Heart right ventricle (tissue), 16 donors: ENCODE measurements around the gene B4GALT2. TPM values are rescaled to one million over a fixed set of nuclear protein-coding genes. Genes with fewer than 3 reads are reported as not detected.

Experiments
- ATAC-seq, 8 donors: fragments of 200-7000 bp; cut with Tn5 transposase; one replicate each; pipeline ENCODE4 v1.9.1; 2020; ENCODE audit warnings: mild to moderate bottlenecking in 8 of 8, moderate library complexity in 8 of 8, moderate number of reproducible peaks in 1 of 8
- DNase-seq, 2 donors: peaks; one replicate each; pipeline ENCODE4 v3.0.0-alpha.2; 2020
- H3K27ac ChIP-seq, 10 donors: fragments of 200-600 bp; sonication (generic) in 2 of 10; one replicate each; pipeline versions ENCODE4 v1.5.0 to v1.8.0; 2020 to 2022; ENCODE audit warnings: mild to moderate bottlenecking in 3 of 10
- H3K27me3 ChIP-seq, 7 donors: fragments of 200-600 bp; one replicate each; pipeline ENCODE4 v1.8.0; 2021 to 2022; ENCODE audit warnings: mild to moderate bottlenecking in 2 of 7
- H3K36me3 ChIP-seq, 9 donors: fragments of 200-600 bp; sonication (generic) in 1 of 9; one replicate each; pipeline versions ENCODE4 v1.5.0 to v1.8.0; 2020 to 2022; ENCODE audit warnings: mild to moderate bottlenecking in 2 of 9
- H3K4me1 ChIP-seq, 9 donors: fragments of 200-600 bp; sonication (generic) in 1 of 9; one replicate each; pipeline versions ENCODE4 v1.5.0 to v1.8.0; 2020 to 2022; ENCODE audit warnings: mild to moderate bottlenecking in 4 of 9
- H3K4me3 ChIP-seq, 10 donors: fragments of 200-600 bp; sonication (generic) in 2 of 10; one replicate each; pipeline versions ENCODE4 v1.5.0 to v1.8.0; 2020 to 2022; ENCODE audit warnings: mild to moderate bottlenecking in 7 of 10, moderate library complexity in 2 of 10
- H3K9me3 ChIP-seq, 11 donors: fragments of 200-600 bp in 10 of 11; sonication (generic) in 2 of 11; one replicate each; pipeline versions ENCODE4 v1.5.0 to v1.8.0; 2013 to 2022; ENCODE audit warnings: mild to moderate bottlenecking in 2 of 11, control low read depth in 1 of 11, moderate library complexity in 1 of 11
- WGBS, 2 donors: extraction: QIAGEN DNeasy Blood & Tissue Kit; methylation state at CpG; one replicate each; pipeline ENCODE4 v1.1.7; 2013; ENCODE audit warnings: inconsistent platforms in 1 of 2; 5-methylcytosine and 5-hydroxymethylcytosine counted together
- intact Hi-C, 10 donors: fragments of 100-400 bp; cut with DNase I; formaldehyde crosslinking; loops; one replicate each; pipeline versions ENCODE4 v1.11.1 to v1.14.2; 2022
- polyA plus RNA-seq, 2 donors: library from polyadenylated mRNA; stranded (reverse); fragments of 200-250 nt; gene quantifications; one replicate each; pipeline ENCODE4 v1.2.3, GENCODE V29; 2013
- total RNA-seq, 10 donors: library from RNA; stranded (reverse); fragmentation: NEBNext Ultra II Directional in 3 of 10; extraction: Animal tissue kit (Norgen Biotek cat#: 25700) in 3 of 10; gene quantifications; one replicate each; pipeline versions ENCODE4 v1.2.1 to v1.2.4, GENCODE V29; 2021 to 2023
- TF ChIP-seq, protein P1 (sequence below), 9 donors: fragments of 200-600 bp; sonication (generic) in 2 of 9; IDR thresholded peaks; one replicate each; pipeline versions ENCODE4 v1.5.0 to v1.8.0; 2021 to 2022; ENCODE audit warnings: antibody characterized with exemption in 9 of 9, mild to moderate bottlenecking in 5 of 9, moderate library complexity in 1 of 9
- donor health status: Arrhythmogenic right ventricular cardiomyopathy.
- donor health status: ischemic (EF 13 %, LVEDD 7.1; RV severe dilation, severe dysfunction).
- donor health status: healthy with polysubstance abuse.
- donor health status: DM: no; HTN: yes; CAD: no.
- donor health status: DM: no; HTN: no; CAD: no.
- donor health status: ischemic (EF 25% LVEDD 6.9; RV normal size, moderate dysfunction).
- donor health status: ischemic (EF 25% LVEDD 5.7; RV mildly dilated, moderate dysfunction).
- donor health status: healthy.
- donor health status: DM: yes; HTN: yes; CAD: no.
- donor health status: Ischemic cardiomyopathy.
- donor health status: ischemic (EF 35%, LVEDD 5.7; RV mildly dilated, moderate dysfunction).
- donor health status: nonischemic (EF 11% LVEDD 7.7; RV severe dilation, severe dysfunction).
- donor health status: DM: yes; HTN: yes; CAD: no.
- donor health status: PGD.
- donor health status: ischemic (EF 29% LVEDD 5.4; RV normal size, mild dysfunction).
- donor health status: nonischemic (EF 23%, LVEDD 6.1; RV moderate dilation, normal function).

Gene B4GALT2
- total and polyA plus RNA-seq, 12 donors, result 25.4 to 50.8 (median 38.6) TPM

DNA sequence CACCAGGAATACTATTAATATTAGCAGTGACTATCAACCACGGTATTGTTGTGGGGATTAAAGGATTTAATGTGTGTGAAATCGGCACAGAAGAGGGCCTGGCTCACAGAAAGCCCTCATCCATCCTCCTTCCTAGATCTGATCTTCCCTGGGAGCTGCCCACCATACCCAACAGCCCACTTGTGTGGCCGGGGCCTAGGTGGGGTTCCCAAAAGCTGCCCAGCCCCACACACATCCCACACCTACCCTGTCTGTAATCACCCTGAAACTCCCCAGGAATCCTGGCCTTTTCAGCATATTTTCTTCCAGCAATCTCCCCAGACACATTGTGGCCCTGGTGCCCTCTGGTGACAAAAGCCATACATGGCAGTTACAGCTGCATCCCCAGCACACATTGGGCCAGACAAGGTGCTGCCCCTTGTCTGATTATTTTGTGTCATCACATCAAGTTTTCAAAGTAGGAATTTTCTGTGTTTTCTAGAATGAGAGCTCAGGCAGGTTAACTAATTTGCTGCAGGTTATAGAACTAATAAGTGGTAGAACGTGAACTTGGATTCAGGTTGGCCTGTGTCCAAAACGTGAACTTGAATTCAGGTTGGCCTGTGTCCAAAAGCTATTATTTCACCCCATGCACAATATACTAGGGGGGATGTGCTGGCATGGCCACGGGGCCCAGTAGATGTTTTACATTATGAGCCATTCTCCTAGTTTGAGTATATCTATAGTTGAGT lies 57.6 kb downstream of the B4GALT2 start:
- no peak overlapping the region for H3K4me3 ChIP-seq
- H3K9me3 ChIP-seq, result no peaks in the 10 kb centered on the region
- H3K27ac ChIP-seq, result peak overlapping the region in 9 of 10 donors; percentile 3 to 74 (median 46)
- TF ChIP-seq, protein P1, sequence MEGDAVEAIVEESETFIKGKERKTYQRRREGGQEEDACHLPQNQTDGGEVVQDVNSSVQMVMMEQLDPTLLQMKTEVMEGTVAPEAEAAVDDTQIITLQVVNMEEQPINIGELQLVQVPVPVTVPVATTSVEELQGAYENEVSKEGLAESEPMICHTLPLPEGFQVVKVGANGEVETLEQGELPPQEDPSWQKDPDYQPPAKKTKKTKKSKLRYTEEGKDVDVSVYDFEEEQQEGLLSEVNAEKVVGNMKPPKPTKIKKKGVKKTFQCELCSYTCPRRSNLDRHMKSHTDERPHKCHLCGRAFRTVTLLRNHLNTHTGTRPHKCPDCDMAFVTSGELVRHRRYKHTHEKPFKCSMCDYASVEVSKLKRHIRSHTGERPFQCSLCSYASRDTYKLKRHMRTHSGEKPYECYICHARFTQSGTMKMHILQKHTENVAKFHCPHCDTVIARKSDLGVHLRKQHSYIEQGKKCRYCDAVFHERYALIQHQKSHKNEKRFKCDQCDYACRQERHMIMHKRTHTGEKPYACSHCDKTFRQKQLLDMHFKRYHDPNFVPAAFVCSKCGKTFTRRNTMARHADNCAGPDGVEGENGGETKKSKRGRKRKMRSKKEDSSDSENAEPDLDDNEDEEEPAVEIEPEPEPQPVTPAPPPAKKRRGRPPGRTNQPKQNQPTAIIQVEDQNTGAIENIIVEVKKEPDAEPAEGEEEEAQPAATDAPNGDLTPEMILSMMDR (IDR thresholded peaks at IDR 0.05), result peak; percentile 50 to 88 (median 79)
- intact Hi-C loops, result loop anchor here in 8 of 10 donors (1.0 to 10.0 kb wide), 9 partner anchors 30 to 509 kb away; no protein-coding TSS in a partner anchor
- ATAC-seq (peak; percentile 53 to 76 (median 66)), DNase-seq (peak; percentile 44 to 60)
- H3K36me3 ChIP-seq, result no peaks in the 10 kb centered on the region
- H3K27me3 ChIP-seq, result peaks cover 0 to 5% (median 0%) of the 10 kb centered on the region in 7 donors
- peaks cover 6 to 38% (median 23%) of the 10 kb centered on the region in 9 donors for H3K4me1 ChIP-seq
- 8 to 10% methylated on average over 6 of the region's 6 CpGs for WGBS, 2 donors

DNA sequence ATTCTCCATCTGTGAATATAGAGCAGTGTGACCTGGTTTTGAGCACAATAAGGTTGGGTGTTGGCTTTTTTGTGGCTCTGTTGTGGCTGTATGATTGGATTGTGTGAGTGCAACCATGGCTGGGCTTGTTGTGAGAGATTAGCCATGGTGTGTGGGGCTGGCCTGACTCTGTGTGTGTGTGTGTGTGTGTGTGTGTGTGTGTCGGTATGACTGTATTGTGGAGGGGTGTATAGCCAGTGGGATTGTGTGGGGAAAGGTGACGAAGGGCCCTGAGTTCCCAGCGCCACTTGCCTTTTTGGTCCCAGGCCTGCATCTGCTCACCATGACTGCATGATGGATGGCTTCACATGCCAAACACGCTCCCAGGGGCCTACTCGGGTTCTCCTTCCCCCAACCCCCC lies 58.1 kb downstream of the B4GALT2 start:
- intact Hi-C loops, result loop anchor here in 7 of 10 donors (2.0 to 10.0 kb wide), 8 partner anchors 30 to 510 kb away; no protein-coding TSS in a partner anchor
- Histone ChIP-seq H3K4me1 (peaks cover 6 to 32% (median 21%) of the 10 kb centered on the region in 9 donors), H3K4me3 (no peak overlapping the region), H3K27ac (no peak overlapping the region), H3K27me3 (peaks cover 0 to 4% (median 0%) of the 10 kb centered on the region in 7 donors), H3K9me3 (no peaks in the 10 kb centered on the region), H3K36me3 (no peaks in the 10 kb centered on the region)
- DNase-seq (no peak), ATAC-seq (peak in 1 of 8 donors; percentile 12)
- 74 to 76% methylated on average over 5 of the region's 5 CpGs for WGBS, 2 donors
- TF ChIP-seq, protein P1 (IDR thresholded peaks at IDR 0.05), result no peak

DNA sequence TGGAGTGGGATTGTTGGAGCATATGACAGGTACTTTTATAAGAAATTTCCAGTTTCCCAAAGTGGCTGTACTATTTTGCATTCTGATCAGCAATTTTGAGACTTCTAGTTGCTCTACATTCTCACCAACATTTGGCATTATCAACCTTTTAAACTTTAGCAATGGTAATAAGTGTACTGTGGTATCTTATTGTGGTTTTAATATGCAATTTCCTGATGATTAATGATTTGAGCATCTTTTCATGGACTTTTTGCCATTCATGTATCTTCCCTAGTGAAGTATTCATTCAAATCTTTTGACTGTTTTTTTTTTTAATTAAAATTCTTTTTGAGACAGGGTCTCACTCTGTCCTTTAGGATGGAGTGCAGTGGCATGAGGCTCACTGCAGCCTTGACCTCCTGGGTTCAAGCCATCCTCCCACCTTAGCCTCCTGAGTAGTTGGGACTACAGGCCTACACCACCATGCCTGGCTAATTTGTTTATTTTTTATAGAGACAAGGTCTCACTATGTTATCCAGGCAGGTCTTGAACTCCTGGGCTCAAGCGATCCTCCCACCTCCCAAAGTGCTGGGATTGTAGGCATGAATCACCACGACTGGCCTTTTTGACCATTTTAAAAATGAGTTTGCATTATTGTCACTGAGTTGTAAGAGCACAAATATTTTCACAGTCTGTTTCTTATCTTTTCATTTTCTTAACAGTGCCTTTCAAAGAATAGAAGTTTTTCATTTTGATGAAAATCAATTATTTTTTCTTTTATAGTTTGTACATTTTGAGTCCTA lies 60.1 kb downstream of the B4GALT2 start:
- ATAC-seq (no peak), DNase-seq (no peak)
- Histone ChIP-seq H3K36me3 (no peaks in the 10 kb centered on the region), H3K4me1 (peaks cover 6 to 28% (median 21%) of the 10 kb centered on the region in 9 donors), H3K27me3 (peaks cover 0 to 18% (median 0%) of the 10 kb centered on the region in 7 donors), H3K9me3 (no peaks in the 10 kb centered on the region), H3K27ac (no peak overlapping the region), H3K4me3 (no peak overlapping the region)
- intact Hi-C loops, result loop anchor here in 4 of 10 donors (5.0 to 10.0 kb wide), 4 partner anchors 37 to 512 kb away; no protein-coding TSS in a partner anchor
- 81 to 82% methylated on average over 2 of the region's 2 CpGs for WGBS, 2 donors
- TF ChIP-seq, protein P1 (IDR thresholded peaks at IDR 0.05), result no peak

DNA sequence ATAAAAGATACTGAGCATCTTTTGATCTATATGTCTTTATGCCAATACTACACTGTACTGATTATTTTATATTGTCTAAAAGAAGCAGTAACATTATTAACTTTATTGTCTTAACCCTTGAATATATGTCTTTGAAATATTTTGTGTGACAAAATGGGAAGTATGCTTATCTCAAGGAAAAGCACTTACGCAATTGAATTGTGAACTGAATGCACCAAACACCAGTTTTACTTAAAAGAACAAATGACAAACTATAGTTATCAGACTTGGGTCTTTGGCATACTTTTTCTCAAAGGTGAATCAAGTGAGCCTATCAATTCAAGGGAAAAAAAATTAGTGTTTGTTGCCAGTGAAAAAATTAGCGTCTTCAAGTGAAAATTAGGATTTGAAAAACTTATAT lies 61.4 kb downstream of the B4GALT2 start:
- Histone ChIP-seq H3K27ac (no peak overlapping the region), H3K4me3 (no peak overlapping the region), H3K9me3 (no peaks in the 10 kb centered on the region), H3K4me1 (peaks cover 1 to 16% (median 16%) of the 10 kb centered on the region in 9 donors), H3K27me3 (peaks cover 0 to 18% (median 0%) of the 10 kb centered on the region in 7 donors), H3K36me3 (no peaks in the 10 kb centered on the region)
- DNase-seq (no peak), ATAC-seq (no peak)
- TF ChIP-seq, protein P1 (IDR thresholded peaks at IDR 0.05), result no peak
- 80 to 85% methylated on average over 2 of the region's 2 CpGs for WGBS, 2 donors
- intact Hi-C loops, result loop anchor here in 1 of 10 donors (10.0 kb wide), 2 partner anchors 276 to 516 kb away; no protein-coding TSS in a partner anchor
